Measurements from ENCODE around the gene PDCD4.

The PDCD4 gene

DNA sequence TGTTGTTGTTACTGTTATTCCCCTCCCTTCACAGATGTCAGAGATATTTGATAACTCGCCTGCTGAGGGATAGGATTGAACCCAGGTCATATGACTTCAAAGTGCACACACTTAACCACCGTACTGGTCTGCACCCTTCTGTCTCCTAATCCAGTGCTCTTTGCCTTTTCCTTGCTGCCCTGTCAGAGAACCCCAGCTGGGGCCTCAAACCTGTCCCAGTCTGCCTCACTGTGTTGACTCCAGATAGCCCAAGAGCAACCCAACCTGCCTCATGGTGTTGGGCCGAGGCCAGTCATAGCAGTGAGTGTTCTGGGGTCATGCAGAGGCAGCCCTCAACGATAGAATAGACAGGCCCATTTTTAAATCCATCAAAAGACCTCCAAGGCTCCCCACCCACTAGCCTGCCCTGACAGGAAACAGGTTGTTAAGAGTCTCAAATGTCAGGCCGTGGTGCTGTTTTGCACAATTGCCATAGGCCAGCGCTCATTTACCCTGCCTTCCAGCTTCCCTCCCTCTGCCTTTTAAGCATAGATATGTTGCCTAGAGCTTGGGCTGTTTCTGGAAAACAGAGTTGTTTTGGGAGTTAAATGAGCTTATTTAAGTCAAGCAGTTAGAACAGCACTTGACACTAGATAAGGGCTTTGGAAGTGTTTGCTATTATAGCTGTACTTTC lies 37.0 kb upstream of the PDCD4 start:
- peak; percentile 28 for DNase-seq (ENCODE audit: low read depth, low spot score)
- H3K4me3 ChIP-seq (ENCODE audit: low read depth, low read length), result no peak overlapping the region
- in situ Hi-C loops (cut with HindIII; ENCODE audit: low sequenced_read_pairs), result no loop called here
- TF ChIP-seq, protein P1, sequence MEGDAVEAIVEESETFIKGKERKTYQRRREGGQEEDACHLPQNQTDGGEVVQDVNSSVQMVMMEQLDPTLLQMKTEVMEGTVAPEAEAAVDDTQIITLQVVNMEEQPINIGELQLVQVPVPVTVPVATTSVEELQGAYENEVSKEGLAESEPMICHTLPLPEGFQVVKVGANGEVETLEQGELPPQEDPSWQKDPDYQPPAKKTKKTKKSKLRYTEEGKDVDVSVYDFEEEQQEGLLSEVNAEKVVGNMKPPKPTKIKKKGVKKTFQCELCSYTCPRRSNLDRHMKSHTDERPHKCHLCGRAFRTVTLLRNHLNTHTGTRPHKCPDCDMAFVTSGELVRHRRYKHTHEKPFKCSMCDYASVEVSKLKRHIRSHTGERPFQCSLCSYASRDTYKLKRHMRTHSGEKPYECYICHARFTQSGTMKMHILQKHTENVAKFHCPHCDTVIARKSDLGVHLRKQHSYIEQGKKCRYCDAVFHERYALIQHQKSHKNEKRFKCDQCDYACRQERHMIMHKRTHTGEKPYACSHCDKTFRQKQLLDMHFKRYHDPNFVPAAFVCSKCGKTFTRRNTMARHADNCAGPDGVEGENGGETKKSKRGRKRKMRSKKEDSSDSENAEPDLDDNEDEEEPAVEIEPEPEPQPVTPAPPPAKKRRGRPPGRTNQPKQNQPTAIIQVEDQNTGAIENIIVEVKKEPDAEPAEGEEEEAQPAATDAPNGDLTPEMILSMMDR (IDR thresholded peaks at IDR 0.05; ENCODE audit: low read depth, low read length), result no peak

- TF ChIP-seq, protein P1 (IDR thresholded peaks at IDR 0.05; ENCODE audit: low read depth, low read length), result no peak
- DNase-seq (ENCODE audit: low read depth, low spot score), result no peak
- in situ Hi-C loops (cut with HindIII; ENCODE audit: low sequenced_read_pairs), result no loop called here
- no peak overlapping the region for H3K4me3 ChIP-seq (ENCODE audit: low read depth, low read length)
Observed at GRCh38 chr10:110835841-110836240, 35.9 kb upstream of the PDCD4 start.

DNA sequence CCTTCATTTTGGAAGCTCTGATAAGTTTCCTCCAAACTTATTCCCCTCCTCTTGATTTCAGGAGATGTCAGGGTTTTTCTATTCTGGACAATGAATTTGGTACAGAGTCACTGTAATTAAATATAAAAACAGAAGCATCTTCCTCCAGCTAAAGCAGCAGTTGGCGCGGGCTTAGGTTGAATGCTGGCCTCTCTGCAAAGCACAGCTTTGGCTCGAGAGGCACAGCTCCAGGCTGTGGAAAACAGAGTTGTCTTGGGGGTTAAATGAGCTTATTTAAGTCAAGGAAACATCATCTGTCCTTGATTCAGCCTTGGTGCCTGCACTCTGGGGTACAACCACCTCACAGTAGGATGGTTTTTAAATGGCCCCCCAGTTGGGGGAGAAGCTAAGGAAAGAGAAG lies 35.0 kb upstream of the PDCD4 start:
- in situ Hi-C loops (cut with HindIII; ENCODE audit: low sequenced_read_pairs), result no loop called here
- H3K4me3 ChIP-seq (ENCODE audit: low read depth, low read length), result no peak overlapping the region
- DNase-seq (ENCODE audit: low read depth, low spot score), result no peak
- TF ChIP-seq, protein P1 (IDR thresholded peaks at IDR 0.05; ENCODE audit: low read depth, low read length), result no peak

GRCh38 chr10:110837418-110838171 lies 34.1 kb upstream of the PDCD4 start:
- peak; percentile 32 for DNase-seq (ENCODE audit: low read depth, low spot score)
- in situ Hi-C loops (cut with HindIII; ENCODE audit: low sequenced_read_pairs), result no loop called here
- no peak overlapping the region for H3K4me3 ChIP-seq (ENCODE audit: low read depth, low read length)
- TF ChIP-seq, protein P1 (IDR thresholded peaks at IDR 0.05; ENCODE audit: low read depth, low read length), result no peak

DNA sequence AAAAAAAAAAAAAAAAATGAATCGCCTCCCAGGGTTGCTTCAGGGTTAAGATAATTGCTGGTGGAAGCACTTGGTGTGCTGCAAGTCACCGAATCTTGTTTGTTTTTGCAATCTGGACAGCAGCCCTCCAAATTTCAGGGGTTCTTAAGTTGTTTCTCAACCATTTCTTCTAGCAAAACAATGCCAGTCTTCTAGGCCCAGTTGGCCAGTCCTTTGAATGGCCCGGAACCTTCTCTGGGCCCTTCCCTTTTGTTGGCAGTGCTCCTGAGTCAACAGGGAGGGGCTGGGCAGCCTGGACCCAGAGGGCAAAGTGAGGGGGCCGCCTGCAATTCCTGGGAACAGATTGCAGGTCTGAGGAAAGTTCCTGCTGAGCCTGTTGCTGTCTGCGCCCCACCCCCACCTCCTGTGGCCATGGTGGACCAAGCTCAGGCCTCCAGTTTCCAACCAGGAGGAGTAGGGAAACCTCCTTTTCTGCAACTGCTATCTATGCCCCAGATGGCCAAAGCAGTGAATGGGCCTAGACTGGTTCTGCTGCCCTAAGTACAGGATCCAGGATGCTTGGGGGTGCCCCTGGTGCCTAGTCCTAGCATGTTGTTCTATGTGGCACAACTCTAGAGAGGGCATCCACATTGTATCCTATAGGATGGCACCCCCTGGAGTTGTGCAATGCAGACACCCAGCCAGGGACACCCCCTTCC lies 31.4 kb upstream of the PDCD4 start:
- peak; percentile 32 for DNase-seq (ENCODE audit: low read depth, low spot score)
- TF ChIP-seq, protein P1 (IDR thresholded peaks at IDR 0.05; ENCODE audit: low read depth, low read length), result no peak
- in situ Hi-C loops (cut with HindIII; ENCODE audit: low sequenced_read_pairs), result no loop called here
- H3K4me3 ChIP-seq (ENCODE audit: low read depth, low read length), result no peak overlapping the region

- DNase-seq (ENCODE audit: low read depth, low spot score), result no peak
- in situ Hi-C loops (cut with HindIII; ENCODE audit: low sequenced_read_pairs), result no loop called here
- H3K4me3 ChIP-seq (ENCODE audit: low read depth, low read length), result no peak overlapping the region
- TF ChIP-seq, protein P1 (IDR thresholded peaks at IDR 0.05; ENCODE audit: low read depth, low read length), result no peak
Observed at GRCh38 chr10:110840923-110841428, 30.8 kb upstream of the PDCD4 start.
